PC-3 (cell line): ENCODE measurements around the gene CFAP45. TPM values are rescaled to one million over a fixed set of nuclear protein-coding genes. Genes with fewer than 3 reads are reported as not detected.
A peak's percentile ranks its signal among the peaks of the same experiment; 100 is the strongest.

Experiments
- ATAC-seq: fragments of 200-7000 bp; cut with Tn5 transposase; 2 replicates; pipeline ENCODE4 v1.9.1; 2020; ENCODE audit warnings: mild to moderate bottlenecking, moderate library complexity
- BruUV-seq: library from RNA; stranded (reverse); fragments of 400-500 nt; replicated peaks from 2 replicates; lab custom pipeline; 2021; lab: Mats Ljungman, UMichigan
- CTCF ChIA-PET: fragments of 300-600 bp; sonication (Branson Sonifier 250); formaldehyde crosslinking; loops from one replicate; lab custom pipeline; 2022; ENCODE audit warnings: antibody characterized with exemption; lab: Charles Lee
- POLR2A ChIA-PET: fragments of 300-600 bp; sonication (Branson Sonifier 250); formaldehyde crosslinking; loops from one replicate; lab custom pipeline; 2022; ENCODE audit warnings: antibody characterized with exemption; ENCODE audit not compliant: unreplicated experiment; lab: Charles Lee
- DNase-seq: peaks from one replicate; pipeline ENCODE4 v3.0.0-alpha.2; 2015
- H2AFZ ChIP-seq: fragments of 300-600 bp; sonication (generic); 2 replicates; pipeline ENCODE4 v1.6.0; 2016; ENCODE audit warnings: antibody characterized with exemption, low read length
- H3F3A ChIP-seq: fragments of 300-600 bp; sonication (generic); one replicate; pipeline ENCODE4 v1.6.0; 2017; ENCODE audit warnings: antibody characterized with exemption, low read length, control low read depth, mild to moderate bottlenecking; ENCODE audit not compliant: unreplicated experiment
- H3K27ac ChIP-seq: fragments of 300-600 bp; sonication (generic); 2 replicates; pipeline ENCODE4 v1.5.1; 2016; ENCODE audit warnings: mild to moderate bottlenecking, low read length
- H3K27me3 ChIP-seq: fragments of 300-600 bp; sonication (generic); 2 replicates; pipeline ENCODE4 v1.6.1; 2016; ENCODE audit warnings: low read length, mixed read lengths
- H3K36me3 ChIP-seq: fragments of 300-600 bp; sonication (generic); 2 replicates; pipeline ENCODE4 v1.6.1; 2016; ENCODE audit warnings: low read depth, mixed run types, low read length, mixed read lengths
- H3K4me1 ChIP-seq: fragments of 300-600 bp; sonication (generic); 2 replicates; pipeline ENCODE4 v1.5.1; 2016; ENCODE audit warnings: low read length; ENCODE audit not compliant: insufficient read depth
- H3K4me2 ChIP-seq: fragments of 300-600 bp; sonication (generic); 2 replicates; pipeline ENCODE4 v1.6.0; 2016; ENCODE audit warnings: low read length
- H3K4me3 ChIP-seq: fragments of 300-600 bp; sonication (generic); 2 replicates; pipeline ENCODE4 v1.5.1; 2016; ENCODE audit warnings: mild to moderate bottlenecking, low read length, mixed read lengths
- H3K79me2 ChIP-seq: fragments of 300-600 bp; sonication (generic); 2 replicates; pipeline ENCODE4 v1.6.1; 2017; ENCODE audit warnings: low read length, mixed read lengths
- H3K9ac ChIP-seq: fragments of 300-600 bp; sonication (generic); 2 replicates; pipeline ENCODE4 v1.6.0; 2016; ENCODE audit warnings: mild to moderate bottlenecking, low read length
- H3K9me2 ChIP-seq: fragments of 300-600 bp; sonication (generic); replicated peaks from 2 replicates; pipeline ENCODE4 v1.6.1; 2016; ENCODE audit warnings: mixed run types, low read length, mixed read lengths
- H3K9me3 ChIP-seq: fragments of 300-600 bp; sonication (generic); 2 replicates; pipeline ENCODE4 v1.6.1; 2016; ENCODE audit warnings: low read length, mixed read lengths
- H4K20me1 ChIP-seq: fragments of 300-600 bp; sonication (generic); 2 replicates; pipeline ENCODE4 v1.6.1; 2016; ENCODE audit warnings: low read length, mixed read lengths
- EZH2 ChIP-seq: fragments of 300-600 bp; sonication (generic); IDR thresholded peaks from one replicate; pipeline ENCODE4 v1.6.1; 2017; ENCODE audit warnings: antibody characterized with exemption, mild to moderate bottlenecking, low read length; ENCODE audit not compliant: unreplicated experiment
- EZH2phosphoT487 ChIP-seq: fragments of 300-600 bp; sonication (generic); IDR thresholded peaks from 2 replicates; pipeline ENCODE4 v1.6.1; 2018; ENCODE audit warnings: mild to moderate bottlenecking, antibody characterized with exemption, low read length, borderline replicate concordance
- intact Hi-C: fragments of 100-400 bp; cut with micrococcal nuclease; formaldehyde crosslinking; loops from 2 replicates; pipeline ENCODE4 v1.9.0; 2023
- total RNA-seq: library from RNA; depleted of rRNA; stranded (reverse); fragments of >200 nt; gene quantifications from 2 replicates; pipeline ENCODE4 v1.2.3, GENCODE V29; 2014
- TF ChIP-seq, protein P1 (sequence below): fragments of 300-600 bp; sonication (generic); conservative IDR thresholded peaks from 2 replicates; pipeline ENCODE4 v1.5.1; 2017; ENCODE audit warnings: antibody characterized with exemption, low read depth, mild to moderate bottlenecking, low read length

Gene CFAP45
- total RNA-seq, 1 experiment from 2014 or later: 1.6 TPM

DNA sequence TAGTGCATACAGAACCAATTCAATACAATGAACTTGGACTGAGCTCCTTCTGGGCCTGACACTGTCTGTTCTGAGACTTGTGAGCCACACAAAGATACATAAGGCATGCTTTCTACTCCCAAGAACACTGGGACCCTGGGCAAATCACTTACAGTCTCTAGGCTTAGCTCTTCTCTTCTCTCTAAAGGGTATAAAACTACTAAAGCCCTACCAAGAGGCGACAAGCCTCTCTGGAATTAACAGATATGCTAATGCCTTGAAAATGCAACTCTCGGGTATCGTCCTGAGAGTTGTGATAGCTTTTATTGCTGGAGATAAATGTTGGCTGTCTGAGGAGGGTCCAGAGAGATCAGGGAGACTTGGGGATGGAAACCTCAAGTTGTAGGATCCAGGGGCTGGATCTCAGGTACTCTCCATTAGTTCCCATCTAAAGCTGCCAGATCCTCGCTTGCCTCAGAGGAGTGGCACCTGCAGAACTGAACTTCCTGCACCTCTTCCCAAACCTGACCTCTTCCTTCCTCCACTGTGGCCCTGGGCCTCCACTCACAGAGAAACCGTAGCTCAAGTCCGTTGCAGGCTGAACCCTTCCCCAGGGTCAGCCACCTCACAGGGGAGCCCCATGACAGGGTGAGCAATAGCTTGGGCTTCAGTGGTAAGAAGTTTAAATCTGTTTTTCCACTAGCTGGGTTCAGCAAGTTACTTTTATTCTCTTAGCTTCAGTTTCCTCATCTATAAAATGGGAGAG lies 11.5 kb upstream of the CFAP45 start:
- no peak overlapping the region for H3K4me3 ChIP-seq
- peaks cover under 1% of the 10 kb centered on the region; the same call in 1 of the 2 replicates for H4K20me1 ChIP-seq
- CTCF ChIA-PET: interaction anchor here (1.0 kb wide), 1 partner anchor 21 kb away, joined by 4 read pairs; no protein-coding TSS in a partner anchor
- H3K9me2 ChIP-seq: no peaks in the 10 kb centered on the region
- TF ChIP-seq EZH2phosphoT487 (no peak), EZH2 (no peak)
- TF ChIP-seq, protein P1, sequence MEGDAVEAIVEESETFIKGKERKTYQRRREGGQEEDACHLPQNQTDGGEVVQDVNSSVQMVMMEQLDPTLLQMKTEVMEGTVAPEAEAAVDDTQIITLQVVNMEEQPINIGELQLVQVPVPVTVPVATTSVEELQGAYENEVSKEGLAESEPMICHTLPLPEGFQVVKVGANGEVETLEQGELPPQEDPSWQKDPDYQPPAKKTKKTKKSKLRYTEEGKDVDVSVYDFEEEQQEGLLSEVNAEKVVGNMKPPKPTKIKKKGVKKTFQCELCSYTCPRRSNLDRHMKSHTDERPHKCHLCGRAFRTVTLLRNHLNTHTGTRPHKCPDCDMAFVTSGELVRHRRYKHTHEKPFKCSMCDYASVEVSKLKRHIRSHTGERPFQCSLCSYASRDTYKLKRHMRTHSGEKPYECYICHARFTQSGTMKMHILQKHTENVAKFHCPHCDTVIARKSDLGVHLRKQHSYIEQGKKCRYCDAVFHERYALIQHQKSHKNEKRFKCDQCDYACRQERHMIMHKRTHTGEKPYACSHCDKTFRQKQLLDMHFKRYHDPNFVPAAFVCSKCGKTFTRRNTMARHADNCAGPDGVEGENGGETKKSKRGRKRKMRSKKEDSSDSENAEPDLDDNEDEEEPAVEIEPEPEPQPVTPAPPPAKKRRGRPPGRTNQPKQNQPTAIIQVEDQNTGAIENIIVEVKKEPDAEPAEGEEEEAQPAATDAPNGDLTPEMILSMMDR: no peak
- H3F3A ChIP-seq: peaks cover 15% of the 10 kb centered on the region
- no peak for ATAC-seq
- 0 out of 2 replicates have a peak, but pooled peaks cover 14% of the 10 kb centered on the region for H3K79me2 ChIP-seq
- H3K4me1 ChIP-seq: peaks cover 75% of the 10 kb centered on the region
- no peak for DNase-seq
- POLR2A ChIA-PET: no interaction called here
- intact Hi-C loops: no loop called here
- H3K9ac ChIP-seq: peak overlapping the region; percentile 85
- H3K9me3 ChIP-seq: no peaks in the 10 kb centered on the region
- peaks cover 9% of the 10 kb centered on the region; the same call in 1 of the 2 replicates for H3K36me3 ChIP-seq
- H2AFZ ChIP-seq: no peak overlapping the region
- no peaks in the 10 kb centered on the region for H3K27me3 ChIP-seq
- BruUV-seq: no TSS peak
- peak overlapping the region; percentile 98 for H3K27ac ChIP-seq
- peak overlapping the region; percentile 55; the same call in 1 of the 2 replicates for H3K4me2 ChIP-seq

- H4K20me1 ChIP-seq: no peaks in the 10 kb centered on the region
- no TSS peak for BruUV-seq
- ChIA-PET CTCF (interaction anchor here (0.6 kb wide), 1 partner anchor 504 kb away, joined by 3 read pairs; no protein-coding TSS in a partner anchor), POLR2A (no interaction called here)
- no peaks in the 10 kb centered on the region for H3K27me3 ChIP-seq
- ATAC-seq (no peak), DNase-seq (no peak)
- H3K79me2 ChIP-seq: 0 out of 2 replicates have a peak, but pooled peaks cover 7% of the 10 kb centered on the region
- no peak overlapping the region for H2AFZ ChIP-seq
- H3K36me3 ChIP-seq: no peaks in the 10 kb centered on the region
- no peak overlapping the region for H3K4me2 ChIP-seq
- H3K9me3 ChIP-seq: no peaks in the 10 kb centered on the region
- no peak overlapping the region for H3K9ac ChIP-seq
- H3K4me1 ChIP-seq: peaks cover 43% of the 10 kb centered on the region
- TF ChIP-seq, protein P1: no peak
- TF ChIP-seq EZH2 (no peak), EZH2phosphoT487 (no peak)
- no peak overlapping the region for H3K4me3 ChIP-seq
- intact Hi-C loops: no loop called here
- H3K27ac ChIP-seq: no peak overlapping the region
- H3K9me2 ChIP-seq: no peaks in the 10 kb centered on the region
- H3F3A ChIP-seq: peaks cover 4% of the 10 kb centered on the region
Measured at GRCh38 chr1:159908031-159908940, 8.3 kb upstream of the CFAP45 start.
